Muscle layer of duodenum (tissue), 2 donors: Measurements from ENCODE around the gene PSD.

Experiments used
- H3K27ac ChIP-seq: one replicate; pipeline ENCODE4 v1.7.0; 2013; ENCODE audit warnings: mild to moderate bottlenecking, low read length
- H3K27me3 ChIP-seq: one replicate; pipeline ENCODE4 v1.7.0; 2013; ENCODE audit warnings: low read depth, mild to moderate bottlenecking, control low read depth, low read length
- H3K36me3 ChIP-seq, 2 donors: one replicate each; pipeline ENCODE4 v1.7.0; 2013; ENCODE audit warnings: low read length in 2 of 2, control low read depth in 1 of 2, mild to moderate bottlenecking in 1 of 2; ENCODE audit not compliant: insufficient read depth in 2 of 2, control insufficient read depth in 1 of 2
- H3K4me1 ChIP-seq, 2 donors: one replicate each; pipeline ENCODE4 v1.7.0; 2013; ENCODE audit warnings: low read length in 2 of 2, mild to moderate bottlenecking in 2 of 2, control low read depth in 1 of 2, moderate library complexity in 1 of 2; ENCODE audit not compliant: insufficient read depth in 2 of 2, control insufficient read depth in 1 of 2
- H3K4me3 ChIP-seq, 2 donors: one replicate each; pipeline ENCODE4 v1.7.0; 2013; ENCODE audit warnings: low read length in 2 of 2, low read depth in 1 of 2, mild to moderate bottlenecking in 1 of 2
- H3K9me3 ChIP-seq, 2 donors: one replicate each; pipeline ENCODE4 v1.7.0; 2013; ENCODE audit warnings: low read length in 2 of 2, control low read depth in 1 of 2, mild to moderate bottlenecking in 1 of 2; ENCODE audit not compliant: control insufficient read depth in 1 of 2
- donor health status: healthy.

PSD gene

DNA sequence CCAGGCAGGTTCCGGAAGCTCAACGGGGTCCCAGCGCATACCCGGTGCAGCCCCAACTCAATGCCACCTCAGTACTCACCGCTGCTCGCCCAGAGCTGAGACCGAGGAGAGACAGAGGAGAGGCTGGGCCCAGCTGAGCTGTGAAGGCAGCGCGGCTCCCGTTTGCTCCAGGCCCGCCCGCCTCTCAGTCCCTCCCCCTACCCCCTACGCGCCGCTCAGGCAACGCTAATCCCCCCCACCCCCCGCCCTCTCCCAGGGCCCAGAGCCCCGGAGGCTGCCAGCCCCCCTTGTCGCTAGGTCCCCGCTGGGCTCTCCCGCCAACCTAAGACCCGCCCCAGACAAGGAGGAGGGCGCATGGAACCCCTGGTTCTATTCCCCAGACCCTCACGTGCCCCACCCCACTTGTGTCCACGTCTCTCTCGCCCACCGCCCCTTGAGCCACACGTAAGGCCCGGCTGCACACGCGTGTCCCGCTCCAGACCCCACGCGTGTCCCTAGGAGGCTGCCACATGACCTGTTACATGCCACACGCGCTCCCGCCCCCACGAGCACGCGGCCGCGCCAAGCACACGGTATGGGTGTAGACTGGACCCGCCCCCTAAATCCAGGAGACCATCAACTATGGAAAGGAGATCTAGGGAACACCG lies at the start of gene PSD:
Gene PSD (minus strand): TSS at position 164 of the 647 bp plus-strand sequence. CDS start 1,747 bp downstream, outside the sequence.
- Histone ChIP-seq H3K4me3 (peak within 1 kb of the TSS; percentile 86 to 97), H3K36me3 (peaks cover 3 to 8% of the 10 kb centered on the region in 2 donors), H3K27ac (no peak within 1 kb of the TSS), H3K4me1 (peaks cover 11 to 39% of the 10 kb centered on the region in 2 donors), H3K9me3 (no peaks in the 10 kb centered on the region), H3K27me3 (peaks cover 14% of the 10 kb centered on the region)

- Histone ChIP-seq H3K36me3 (no peaks in the 10 kb centered on the region), H3K4me1 (no peaks in the 10 kb centered on the region), H3K27ac (no peak overlapping the region), H3K9me3 (no peaks in the 10 kb centered on the region), H3K4me3 (peak overlapping the region in 1 of 2 donors; percentile 47), H3K27me3 (no peaks in the 10 kb centered on the region)
These were observed 49.4 kb upstream of the PSD start for GRCh38 chr10:102467971-102468438.

- Histone ChIP-seq H3K36me3 (no peaks in the 10 kb centered on the region), H3K9me3 (no peaks in the 10 kb centered on the region), H3K4me3 (no peak overlapping the region), H3K27ac (no peak overlapping the region), H3K27me3 (no peaks in the 10 kb centered on the region), H3K4me1 (no peaks in the 10 kb centered on the region)
These were observed 48.7 kb upstream of the PSD start for GRCh38 chr10:102467318-102467717.

- no peaks in the 10 kb centered on the region for H3K9me3 ChIP-seq
- no peak overlapping the region for H3K4me3 ChIP-seq
- H3K27me3 ChIP-seq = no peaks in the 10 kb centered on the region
- H3K4me1 ChIP-seq = peaks cover 0 to 10% of the 10 kb centered on the region in 2 donors
- H3K27ac ChIP-seq = no peak overlapping the region
- no peaks in the 10 kb centered on the region for H3K36me3 ChIP-seq
These were observed 46.9 kb upstream of the PSD start for GRCh38 chr10:102465466-102465865.

DNA sequence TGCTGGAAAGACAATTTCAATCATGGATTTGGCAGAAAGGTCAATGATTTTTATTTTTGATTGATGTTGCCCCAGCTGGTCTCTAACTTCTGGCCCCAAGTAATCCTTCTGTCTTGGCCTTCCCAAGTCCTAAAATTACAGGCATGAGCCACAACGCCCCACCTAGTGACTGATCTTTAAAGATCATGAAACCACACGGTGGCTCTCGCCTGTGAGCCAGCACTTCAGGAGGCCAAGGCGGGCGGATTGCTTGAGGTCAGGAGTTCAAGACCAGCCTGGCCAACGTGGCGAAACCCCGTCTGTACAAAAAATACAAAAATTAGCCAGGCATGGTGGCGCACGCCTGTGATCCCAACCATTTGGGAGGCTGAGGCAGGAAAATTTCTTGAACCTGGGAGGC lies 45.4 kb upstream of the PSD start:
- Histone ChIP-seq H3K27ac (no peak overlapping the region), H3K27me3 (no peaks in the 10 kb centered on the region), H3K9me3 (no peaks in the 10 kb centered on the region), H3K4me1 (peaks cover 0 to 10% of the 10 kb centered on the region in 2 donors), H3K4me3 (no peak overlapping the region), H3K36me3 (no peaks in the 10 kb centered on the region)

DNA sequence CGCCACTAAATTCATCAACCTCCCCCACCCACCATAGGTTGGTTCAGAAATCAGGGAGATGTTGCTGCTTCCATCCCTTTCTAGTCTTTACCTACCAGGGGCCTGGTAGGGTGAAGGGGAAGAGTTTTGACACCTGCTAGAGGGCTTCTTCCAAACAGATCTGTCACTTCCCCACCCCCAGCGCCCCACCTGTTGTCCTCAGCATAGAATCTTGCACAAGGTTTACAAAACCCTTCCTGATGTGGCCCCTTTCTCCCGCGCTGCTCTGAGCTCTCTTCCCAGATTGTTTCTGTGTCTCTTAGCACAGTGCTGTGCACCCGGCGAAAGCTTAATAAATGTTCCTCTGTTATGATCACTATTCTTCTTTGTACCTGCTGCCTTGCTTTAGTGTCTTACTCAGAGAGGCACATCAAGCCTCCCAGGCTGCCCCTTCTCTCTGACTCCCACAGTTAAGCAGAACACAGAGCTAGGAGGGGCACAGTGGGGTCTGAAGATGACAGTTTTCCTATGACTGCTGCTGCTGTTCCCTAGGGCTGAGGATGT lies 44.0 kb upstream of the PSD start:
- H3K36me3 ChIP-seq = no peaks in the 10 kb centered on the region
- H3K27ac ChIP-seq = no peak overlapping the region
- H3K4me1 ChIP-seq = peaks cover 0 to 10% of the 10 kb centered on the region in 2 donors
- H3K27me3 ChIP-seq = no peaks in the 10 kb centered on the region
- peak overlapping the region in 1 of 2 donors; percentile 33 for H3K4me3 ChIP-seq
- no peaks in the 10 kb centered on the region for H3K9me3 ChIP-seq

- no peaks in the 10 kb centered on the region for H3K27me3 ChIP-seq
- H3K9me3 ChIP-seq = no peaks in the 10 kb centered on the region
- no peaks in the 10 kb centered on the region for H3K36me3 ChIP-seq
- peak overlapping the region; percentile 25 for H3K27ac ChIP-seq
- peaks cover 0 to 10% of the 10 kb centered on the region in 2 donors for H3K4me1 ChIP-seq
- peak overlapping the region; percentile 60 to 65 for H3K4me3 ChIP-seq
These were observed 42.8 kb upstream of the PSD start for GRCh38 chr10:102461187-102462054.

GRCh38 chr10:102460836-102461186 lies 42.2 kb upstream of the PSD start:
- no peaks in the 10 kb centered on the region for H3K9me3 ChIP-seq
- peak overlapping the region; percentile 60 to 65 for H3K4me3 ChIP-seq
- no peaks in the 10 kb centered on the region for H3K27me3 ChIP-seq
- H3K4me1 ChIP-seq = peaks cover 0 to 10% of the 10 kb centered on the region in 2 donors
- peak overlapping the region; percentile 25 for H3K27ac ChIP-seq
- no peaks in the 10 kb centered on the region for H3K36me3 ChIP-seq

DNA sequence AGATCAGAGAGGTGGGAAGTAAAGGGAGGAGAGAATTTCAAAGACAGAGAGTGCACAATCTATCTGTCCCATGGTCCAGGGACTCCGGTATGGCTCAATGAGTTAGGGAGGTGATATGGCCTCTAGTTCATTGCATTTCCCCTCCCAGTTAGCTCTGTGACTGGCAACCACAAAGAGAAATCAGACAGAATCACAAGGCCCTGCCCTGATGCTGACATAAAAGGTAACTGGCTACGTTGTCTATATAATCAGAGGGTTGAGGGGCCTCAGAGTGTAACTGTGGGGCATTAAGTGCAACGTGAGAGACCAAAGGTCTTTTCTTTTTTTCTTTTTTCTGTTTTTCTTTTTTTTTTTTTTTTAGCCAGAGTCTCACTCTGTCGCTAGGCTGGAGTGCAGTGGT lies 40.1 kb upstream of the PSD start:
- no peaks in the 10 kb centered on the region for H3K36me3 ChIP-seq
- H3K4me3 ChIP-seq = no peak overlapping the region
- H3K9me3 ChIP-seq = no peaks in the 10 kb centered on the region
- no peak overlapping the region for H3K27ac ChIP-seq
- H3K4me1 ChIP-seq = peaks cover 0 to 10% of the 10 kb centered on the region in 2 donors
- H3K27me3 ChIP-seq = no peaks in the 10 kb centered on the region

- H3K27ac ChIP-seq = no peak overlapping the region
- H3K4me3 ChIP-seq = no peak overlapping the region
- H3K9me3 ChIP-seq = no peaks in the 10 kb centered on the region
- H3K36me3 ChIP-seq = no peaks in the 10 kb centered on the region
- peaks cover 0 to 10% of the 10 kb centered on the region in 2 donors for H3K4me1 ChIP-seq
- H3K27me3 ChIP-seq = no peaks in the 10 kb centered on the region
These were observed 39.1 kb upstream of the PSD start for GRCh38 chr10:102457591-102458150.

GRCh38 chr10:102455893-102456471 lies 37.4 kb upstream of the PSD start:
- no peak overlapping the region for H3K27ac ChIP-seq

More at GRCh38 chr10:102455893-102456471, 37.4 kb upstream of the PSD start:
- no peaks in the 10 kb centered on the region for H3K36me3 ChIP-seq
- peaks cover 4 to 9% of the 10 kb centered on the region in 2 donors for H3K4me1 ChIP-seq
- no peak overlapping the region for H3K4me3 ChIP-seq
- no peaks in the 10 kb centered on the region for H3K27me3 ChIP-seq
- H3K9me3 ChIP-seq = no peaks in the 10 kb centered on the region
